K562 (cell line): Measurements from ENCODE around the gene HERC3. TPM values are rescaled to one million over a fixed set of nuclear protein-coding genes. Genes with fewer than 3 reads are reported as not detected.

Experiments used
- E2F6 ChIP-seq, 2 experiments: IDR thresholded peaks; 2 replicates each; pipeline ENCODE4 v1.6.1; 2011; ENCODE audit warnings: borderline replicate concordance in 1 of 2, control low read depth in 1 of 2, low read depth in 1 of 2, low read length in 1 of 2, mild to moderate bottlenecking in 1 of 2, mixed read lengths in 1 of 2, moderate library complexity in 1 of 2; ENCODE audit not compliant: insufficient read depth in 1 of 2, insufficient read length in 1 of 2, poor library complexity in 1 of 2, severe bottlenecking in 1 of 2; ENCODE audit errors: extremely low read depth in 1 of 2
- GTF2A2 ChIP-seq: IDR thresholded peaks from 2 replicates; pipeline ENCODE4 v1.6.1; 2016; ENCODE audit warnings: mild to moderate bottlenecking, missing genetic modification characterization, missing compliant biosample characterization
- HDAC8 ChIP-seq: fragments of 450-650 bp; IDR thresholded peaks from 2 replicates; pipeline ENCODE4 v1.6.1; 2016; ENCODE audit warnings: mild to moderate bottlenecking, missing genetic modification characterization, moderate library complexity, missing compliant biosample characterization
- HNRNPLL ChIP-seq: fragments of 200-400 bp; formaldehyde crosslinking; IDR thresholded peaks from 2 replicates; pipeline ENCODE4 v1.6.1; 2017; ENCODE audit warnings: low read length, low read depth, mild to moderate bottlenecking; ENCODE audit not compliant: poor library complexity, severe bottlenecking
- MYC ChIP-seq, 2 experiments: fragments of 250-450 bp in 1 of 2; sonication (Bioruptor Pico) in 1 of 2; IDR thresholded peaks; 2 replicates each; pipeline versions ENCODE4 v1.5.1 to v1.6.1; 2012 to 2021; ENCODE audit warnings: low read depth in 2 of 2, borderline replicate concordance in 1 of 2, improper control_type of control experiment in 1 of 2, low read length in 1 of 2, mild to moderate bottlenecking in 1 of 2, moderate library complexity in 1 of 2
- NFIX ChIP-seq: fragments of 250-450 bp; sonication (Bioruptor Pico); IDR thresholded peaks from 2 replicates; pipeline ENCODE4 v1.4.0; 2020; ENCODE audit warnings: low read depth, mild to moderate bottlenecking, moderate library complexity
- NRF1 ChIP-seq, 2 experiments: fragments of 450-650 bp; IDR thresholded peaks in 1 of 2; conservative IDR thresholded peaks in 1 of 2; 2 replicates each; pipeline ENCODE4 v1.6.1; 2014; ENCODE audit warnings: mild to moderate bottlenecking in 2 of 2
- TCF7L2 ChIP-seq: fragments of 150-350 bp; IDR thresholded peaks from 2 replicates; pipeline ENCODE4 v1.6.1; 2016; ENCODE audit warnings: low read depth, mild to moderate bottlenecking, low read length, moderate library complexity
- ZBTB7A ChIP-seq: IDR thresholded peaks from 2 replicates; pipeline ENCODE4 v1.6.1; 2011; ENCODE audit warnings: low read depth, mild to moderate bottlenecking, low read length, moderate library complexity, borderline replicate concordance; ENCODE audit not compliant: control insufficient read depth
- ZNF75A ChIP-seq: fragments of 450-650 bp; formaldehyde crosslinking; IDR thresholded peaks from 2 replicates; pipeline ENCODE4 v1.4.0; 2020; ENCODE audit warnings: mild to moderate bottlenecking
- ZZZ3 ChIP-seq: fragments of 450-650 bp; IDR thresholded peaks from 2 replicates; pipeline ENCODE4 v1.6.1; 2016; ENCODE audit warnings: antibody characterized with exemption, mild to moderate bottlenecking, moderate library complexity
- polyA plus RNA-seq, 8 experiments: library from polyadenylated mRNA; depleted of rRNA in 4 of 8; stranded (reverse) in 5 of 8; unstranded in 3 of 8; fragments of >200 nt; fragmentation: Nextera tagmentation in 2 of 8; fragmentation: Illumina TruSeq in 1 of 8; extraction: Ambion mirVana in 2 of 8; extraction: Trizol in 1 of 8; gene quantifications; 2 replicates each; pipeline versions ENCODE4 v1.2.1 to v1.2.3, GENCODE V29; 2011 to 2014; ENCODE audit warnings: inconsistent platforms in 1 of 8, missing spikeins in 1 of 8
- total RNA-seq, 7 experiments: library from RNA; depleted of rRNA in 6 of 7; stranded (reverse); fragments of >200 nt in 6 of 7; fragmentation: Illumina TruSeq in 2 of 7; extraction: Trizol in 2 of 7; gene quantifications; 2 replicates each; pipeline versions ENCODE4 v1.2.1 to v1.2.3, GENCODE V29; 2011 to 2021; ENCODE audit warnings: low replicate concordance in 1 of 7
- TF ChIP-seq, protein P1 (sequence below): sonication (generic); formaldehyde crosslinking; IDR thresholded peaks from 2 replicates; pipeline ENCODE4 v1.8.0; 2022; ENCODE audit warnings: mild to moderate bottlenecking, low read depth, missing genetic modification reagents
- TF ChIP-seq, protein P2 (sequence below): fragments of 250-450 bp; sonication (Bioruptor Pico); IDR thresholded peaks from 2 replicates; pipeline ENCODE4 v1.9.0; 2021; ENCODE audit warnings: mild to moderate bottlenecking
- TF ChIP-seq, protein P3 (sequence below): fragments of 250-450 bp; sonication (Bioruptor Pico); IDR thresholded peaks from 2 replicates; pipeline ENCODE4 v1.5.0; 2021; ENCODE audit warnings: mild to moderate bottlenecking, moderate library complexity
- TF ChIP-seq, protein P4 (sequence below), 2 experiments: fragments of 150-350 bp in 1 of 2; IDR thresholded peaks; 2 replicates each; pipeline ENCODE4 v1.6.1; 2012 to 2016; ENCODE audit warnings: low read depth in 2 of 2, low read length in 2 of 2, mild to moderate bottlenecking in 1 of 2, moderate library complexity in 1 of 2

HERC3 gene
- total and polyA plus RNA-seq, 9 of the 15 experiments (the other 6 are each of a cell fraction or from before 2014, with no cell fraction given), result 1.8 to 13.1 (median 7.6) TPM

DNA sequence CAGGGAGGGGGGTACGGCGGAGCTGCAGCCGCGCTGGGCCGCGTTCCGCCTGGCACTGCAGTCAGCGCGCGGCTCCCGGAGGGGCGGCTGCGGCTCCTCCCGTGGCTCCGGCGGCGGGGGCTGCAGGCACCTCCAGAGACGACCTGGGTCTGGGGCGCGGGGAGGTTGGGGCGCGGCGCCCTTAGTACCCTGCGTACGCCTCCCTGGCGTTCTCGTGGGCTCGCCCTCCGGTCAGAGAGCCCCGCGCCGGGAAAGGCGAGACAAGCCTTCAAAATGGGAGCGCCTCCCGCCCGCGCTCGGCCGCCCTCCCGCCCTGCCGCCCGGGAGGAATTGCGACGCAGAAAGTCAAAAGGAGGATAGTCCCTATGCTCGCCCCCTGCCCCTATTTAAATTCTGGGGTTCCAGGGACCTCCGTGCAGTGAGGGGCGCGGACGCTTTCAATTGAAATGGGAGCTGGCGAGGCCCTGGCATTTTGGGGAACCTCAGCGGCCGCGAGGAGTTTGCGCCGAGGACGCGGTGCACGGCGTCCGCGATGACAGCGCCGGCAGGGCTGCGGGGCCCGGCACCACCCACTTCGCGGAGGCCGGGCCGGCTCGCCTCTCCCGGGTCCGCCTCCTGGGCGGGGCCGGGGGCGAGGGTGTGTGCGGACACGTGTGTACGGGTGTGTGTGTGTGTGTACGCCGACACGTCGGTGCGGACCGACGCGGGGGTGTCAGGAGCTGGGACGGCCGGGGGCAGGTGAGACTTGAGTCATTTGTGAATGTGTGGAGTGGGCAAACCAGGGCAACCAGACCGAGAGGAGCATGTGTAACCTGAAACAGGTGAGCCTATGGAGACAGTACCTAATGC, 544 bp downstream of the HERC3 start (continued):
- TF ChIP-seq NRF1 (conservative IDR thresholded peaks at IDR 0.05 in 1 of 2, IDR thresholded peaks at IDR 0.05 in 1 of 2), result peak; percentile 62 to 69
- TF ChIP-seq, protein P1, sequence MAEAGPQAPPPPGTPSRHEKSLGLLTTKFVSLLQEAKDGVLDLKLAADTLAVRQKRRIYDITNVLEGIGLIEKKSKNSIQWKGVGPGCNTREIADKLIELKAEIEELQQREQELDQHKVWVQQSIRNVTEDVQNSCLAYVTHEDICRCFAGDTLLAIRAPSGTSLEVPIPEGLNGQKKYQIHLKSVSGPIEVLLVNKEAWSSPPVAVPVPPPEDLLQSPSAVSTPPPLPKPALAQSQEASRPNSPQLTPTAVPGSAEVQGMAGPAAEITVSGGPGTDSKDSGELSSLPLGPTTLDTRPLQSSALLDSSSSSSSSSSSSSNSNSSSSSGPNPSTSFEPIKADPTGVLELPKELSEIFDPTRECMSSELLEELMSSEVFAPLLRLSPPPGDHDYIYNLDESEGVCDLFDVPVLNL (CRISPR knock-in tag), result no peak
- TF ChIP-seq, protein P2, sequence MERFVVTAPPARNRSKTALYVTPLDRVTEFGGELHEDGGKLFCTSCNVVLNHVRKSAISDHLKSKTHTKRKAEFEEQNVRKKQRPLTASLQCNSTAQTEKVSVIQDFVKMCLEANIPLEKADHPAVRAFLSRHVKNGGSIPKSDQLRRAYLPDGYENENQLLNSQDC (CRISPR knock-in tag), result no peak
- TF ChIP-seq HDAC8, result no peak
- no peak for TF ChIP-seq TCF7L2
- TF ChIP-seq E2F6 (IDR thresholded peaks at IDR 0.05; ENCODE audit: borderline replicate concordance in 1 of 2, extremely low read depth in 1 of 2, insufficient read depth in 1 of 2, insufficient read length in 1 of 2, low read depth in 1 of 2, low read length in 1 of 2, poor library complexity in 1 of 2, severe bottlenecking in 1 of 2), result peak in 1 of 2 experiments; percentile 76
- TF ChIP-seq ZZZ3, result no peak
- TF ChIP-seq NFIX (CRISPR knock-in tag), result no peak
- TF ChIP-seq ZNF75A (CRISPR knock-in tag), result no peak
- TF ChIP-seq, protein P3, sequence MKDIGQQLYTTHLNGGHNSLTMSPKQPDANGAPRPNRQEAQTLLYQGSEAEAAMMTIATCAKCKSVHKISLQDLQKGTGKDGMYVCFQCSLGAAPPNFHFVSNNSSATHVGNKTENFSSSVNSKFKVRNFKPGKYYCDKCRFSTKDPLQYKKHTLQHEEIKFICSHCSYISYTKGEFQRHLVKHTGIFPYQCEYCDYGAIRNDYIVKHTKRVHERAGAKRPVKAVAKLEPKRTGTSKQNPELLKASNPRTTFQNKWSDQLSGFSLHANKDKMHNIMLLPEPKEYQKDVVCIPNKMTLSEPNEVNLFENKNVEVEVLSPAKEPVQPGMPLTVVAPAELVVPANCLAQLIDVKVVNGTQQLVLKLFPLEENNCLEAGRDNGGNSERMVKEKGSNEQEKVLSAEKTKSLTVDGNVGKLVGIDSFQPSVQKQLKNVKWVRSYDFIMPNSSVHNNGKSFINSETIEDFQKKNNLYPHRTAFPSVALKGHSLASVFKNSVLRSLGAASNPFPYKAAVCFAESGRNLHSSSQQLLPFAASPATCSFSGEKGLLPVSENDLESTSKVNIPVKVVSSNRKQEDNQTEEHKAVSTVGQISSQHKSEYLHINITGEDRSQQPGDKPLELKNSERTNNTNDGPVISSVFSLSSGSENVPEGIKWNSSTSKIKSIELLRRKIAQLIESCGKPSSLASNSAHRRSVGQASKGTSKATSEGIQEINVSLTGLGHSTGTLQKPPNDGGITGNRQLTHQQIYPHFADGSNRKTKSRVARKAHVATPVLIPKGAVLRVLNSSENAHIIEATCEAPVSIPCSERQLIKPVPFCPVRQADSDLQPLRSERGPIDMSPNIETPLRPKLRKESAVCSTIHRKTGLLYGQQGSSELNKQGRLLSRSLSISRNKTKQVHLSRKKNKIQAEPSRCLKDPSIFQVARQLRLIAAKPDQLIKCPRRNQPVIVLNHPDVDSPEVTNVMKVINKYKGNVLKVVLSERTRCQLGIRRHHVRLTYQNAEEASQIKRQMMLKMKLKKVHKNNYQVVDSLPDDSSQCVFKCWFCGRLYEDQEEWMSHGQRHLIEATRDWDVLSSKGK, result no peak
- TF ChIP-seq HNRNPLL, result peak; percentile 84
- no peak for TF ChIP-seq GTF2A2 (tag)
- TF ChIP-seq ZBTB7A, result 0 out of 2 replicates have a peak, but pooled peaks have one; percentile 11
- 0 out of 2 replicates have a peak, but pooled peaks have one; percentile 33 for TF ChIP-seq MYC (IDR thresholded peaks at IDR 0.05; ENCODE audit: low read depth, low read length)
- TF ChIP-seq MYC (CRISPR knock-in tag; IDR thresholded peaks at IDR 0.05; ENCODE audit: borderline replicate concordance, low read depth), result no peak
- TF ChIP-seq, protein P4, sequence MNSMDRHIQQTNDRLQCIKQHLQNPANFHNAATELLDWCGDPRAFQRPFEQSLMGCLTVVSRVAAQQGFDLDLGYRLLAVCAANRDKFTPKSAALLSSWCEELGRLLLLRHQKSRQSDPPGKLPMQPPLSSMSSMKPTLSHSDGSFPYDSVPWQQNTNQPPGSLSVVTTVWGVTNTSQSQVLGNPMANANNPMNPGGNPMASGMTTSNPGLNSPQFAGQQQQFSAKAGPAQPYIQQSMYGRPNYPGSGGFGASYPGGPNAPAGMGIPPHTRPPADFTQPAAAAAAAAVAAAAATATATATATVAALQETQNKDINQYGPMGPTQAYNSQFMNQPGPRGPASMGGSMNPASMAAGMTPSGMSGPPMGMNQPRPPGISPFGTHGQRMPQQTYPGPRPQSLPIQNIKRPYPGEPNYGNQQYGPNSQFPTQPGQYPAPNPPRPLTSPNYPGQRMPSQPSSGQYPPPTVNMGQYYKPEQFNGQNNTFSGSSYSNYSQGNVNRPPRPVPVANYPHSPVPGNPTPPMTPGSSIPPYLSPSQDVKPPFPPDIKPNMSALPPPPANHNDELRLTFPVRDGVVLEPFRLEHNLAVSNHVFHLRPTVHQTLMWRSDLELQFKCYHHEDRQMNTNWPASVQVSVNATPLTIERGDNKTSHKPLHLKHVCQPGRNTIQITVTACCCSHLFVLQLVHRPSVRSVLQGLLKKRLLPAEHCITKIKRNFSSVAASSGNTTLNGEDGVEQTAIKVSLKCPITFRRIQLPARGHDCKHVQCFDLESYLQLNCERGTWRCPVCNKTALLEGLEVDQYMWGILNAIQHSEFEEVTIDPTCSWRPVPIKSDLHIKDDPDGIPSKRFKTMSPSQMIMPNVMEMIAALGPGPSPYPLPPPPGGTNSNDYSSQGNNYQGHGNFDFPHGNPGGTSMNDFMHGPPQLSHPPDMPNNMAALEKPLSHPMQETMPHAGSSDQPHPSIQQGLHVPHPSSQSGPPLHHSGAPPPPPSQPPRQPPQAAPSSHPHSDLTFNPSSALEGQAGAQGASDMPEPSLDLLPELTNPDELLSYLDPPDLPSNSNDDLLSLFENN (IDR thresholded peaks at IDR 0.05; ENCODE audit: low read depth in 2 of 2, low read length in 2 of 2), result no peak
